ENCODE measurements around the gene RHOF. TPM values are rescaled to one million over a fixed set of nuclear protein-coding genes. Genes with fewer than 3 reads are reported as not detected.
A peak's percentile ranks its signal among the peaks of the same experiment; 100 is the strongest.

The RHOF gene
- total RNA-seq, 1 experiment from 2014 or later = 29.1 TPM

DNA sequence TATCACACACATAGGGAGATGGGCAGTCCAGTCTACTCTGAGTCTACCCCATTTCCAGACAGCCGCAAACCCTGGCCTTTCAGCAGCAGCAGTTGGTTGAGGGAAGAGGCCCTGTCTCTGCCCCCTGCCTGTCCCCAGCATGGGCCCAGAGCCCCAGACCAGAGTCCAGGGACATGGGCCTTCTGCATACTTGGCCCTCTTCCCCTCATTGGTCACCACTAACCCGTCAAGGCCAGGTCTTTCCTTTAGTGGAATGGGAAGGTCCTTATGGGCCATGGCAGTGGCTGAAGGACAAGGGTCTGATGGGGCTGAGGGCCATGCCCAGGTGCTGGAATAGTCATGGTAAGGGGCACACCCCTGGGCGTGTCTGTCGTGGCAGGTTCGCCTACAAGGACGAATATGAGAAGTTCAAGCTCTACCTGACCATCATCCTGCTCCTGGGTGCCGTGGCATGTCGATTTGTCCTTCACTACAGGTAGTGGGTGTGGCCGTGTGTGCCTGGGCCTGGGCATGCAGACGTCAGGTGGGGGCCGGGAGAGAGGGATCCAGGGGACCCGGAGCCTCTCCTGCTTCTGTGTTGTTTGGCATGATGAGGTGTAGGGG is 41.6 kb downstream of the RHOF start:
- H3K4me1 ChIP-seq (ENCODE audit: insufficient read depth, low read length) = no peaks in the 10 kb centered on the region
- no peaks in the 10 kb centered on the region for H3K23me2 ChIP-seq (ENCODE audit: insufficient read length, low read depth, low read length, poor library complexity, severe bottlenecking)
- DNase-seq = no peak
- H3K9ac ChIP-seq (ENCODE audit: extremely low read depth, insufficient read length, low read length) = no peak overlapping the region
- no peak overlapping the region for H2BK5ac ChIP-seq (ENCODE audit: insufficient read length, low read length)
- no peak overlapping the region for H3K23ac ChIP-seq (ENCODE audit: insufficient read length, low read depth, low read length)
- H3K4me3 Mint-ChIP-seq = no peak overlapping the region
- peaks cover 11 to 37% (median 15%) of the 10 kb centered on the region in 3 experiments for H3K36me3 Mint-ChIP-seq (ENCODE audit: insufficient read depth in 1 of 3, low read depth in 3 of 3)
- no peak overlapping the region for H3K4me2 ChIP-seq (ENCODE audit: insufficient read depth, insufficient read length, low read length)
- H2BK12ac ChIP-seq (ENCODE audit: insufficient read length, low read depth, low read length) = no peak overlapping the region
- no peak overlapping the region for H3K14ac ChIP-seq (ENCODE audit: insufficient read depth, low read length)
- 0 out of 7 replicates have a peak overlapping the region, but pooled peaks of 2 of the 3 experiments have one; percentile 61 for H3K27ac Mint-ChIP-seq
- H3K27me3 Mint-ChIP-seq (ENCODE audit: low read depth) = no peaks in the 10 kb centered on the region
- no peaks in the 10 kb centered on the region for H3K9me3 Mint-ChIP-seq
- no peak overlapping the region for H2BK20ac ChIP-seq (ENCODE audit: low read depth, low read length, poor library complexity, severe bottlenecking)
- H2BK120ac ChIP-seq (ENCODE audit: low read depth, low read length, poor library complexity, severe bottlenecking) = no peak overlapping the region
- H3T11ph ChIP-seq (ENCODE audit: low read length) = no peak overlapping the region
- H4K20me1 ChIP-seq (ENCODE audit: control insufficient read depth, insufficient read depth, insufficient read length) = no peaks in the 10 kb centered on the region
- H4K5ac ChIP-seq (ENCODE audit: insufficient read length, low read depth, low read length) = no peak overlapping the region
- no peak overlapping the region for H4K91ac ChIP-seq (ENCODE audit: insufficient read length, low read depth, low read length)
- H4K8ac ChIP-seq (replicated peaks; ENCODE audit: insufficient read length, low read depth, low read length) = no peak overlapping the region
- no peaks in the 10 kb centered on the region for H3K27me3 ChIP-seq (ENCODE audit: insufficient read depth, low read length)
- no peak overlapping the region for H3K56ac ChIP-seq (ENCODE audit: insufficient read length, low read depth, low read length)
- TF ChIP-seq CTCF (conservative IDR thresholded peaks at IDR 0.05) = no peak
- H3K27ac ChIP-seq (ENCODE audit: insufficient read length, low read depth, low read length) = no peak overlapping the region
- no peaks in the 10 kb centered on the region for H3K79me1 ChIP-seq (ENCODE audit: insufficient read depth, low read depth, low read length, poor library complexity, severe bottlenecking)
- no CpG with 5 or more reads among the region's 12 CpGs for WGBS (ENCODE audit: extremely low coverage, insufficient read length, low lambda C conversion rate)
- H3K4me1 Mint-ChIP-seq = peaks cover 0 to 7% of the 10 kb centered on the region in 2 experiments; a peak in 3 of 4 replicates
- no peak overlapping the region for H2BK15ac ChIP-seq (ENCODE audit: low read depth, low read length)
- H2AK5ac ChIP-seq (ENCODE audit: insufficient read length, low read length) = no peak overlapping the region
- no peak overlapping the region for H2AFZ ChIP-seq (ENCODE audit: low read length)
- no peak overlapping the region for H3K4ac ChIP-seq (ENCODE audit: low read depth, low read length)
- H3K9me3 ChIP-seq (ENCODE audit: control insufficient read depth, low read depth, low read length) = no peaks in the 10 kb centered on the region
- no peak overlapping the region for H3K18ac ChIP-seq (ENCODE audit: insufficient read length, low read depth, low read length)
- H3K79me2 ChIP-seq (ENCODE audit: insufficient read depth, low read length) = no peaks in the 10 kb centered on the region
